Hematopoietic multipotent progenitor cell treated with erythropoietin and hydrocortisone succinate and interleukin-3 and kit ligand, for 4 days (in vitro differentiated cells): ENCODE results near the gene GLI3.

ENCODE experiments used
- DNase-seq: peaks from one replicate; pipeline ENCODE4 v3.0.0-alpha.2; 2015

GLI3 gene

GRCh38 chr7:42099470-42100155 lies 137.4 kb downstream of the GLI3 start:
- no peak for DNase-seq

DNA sequence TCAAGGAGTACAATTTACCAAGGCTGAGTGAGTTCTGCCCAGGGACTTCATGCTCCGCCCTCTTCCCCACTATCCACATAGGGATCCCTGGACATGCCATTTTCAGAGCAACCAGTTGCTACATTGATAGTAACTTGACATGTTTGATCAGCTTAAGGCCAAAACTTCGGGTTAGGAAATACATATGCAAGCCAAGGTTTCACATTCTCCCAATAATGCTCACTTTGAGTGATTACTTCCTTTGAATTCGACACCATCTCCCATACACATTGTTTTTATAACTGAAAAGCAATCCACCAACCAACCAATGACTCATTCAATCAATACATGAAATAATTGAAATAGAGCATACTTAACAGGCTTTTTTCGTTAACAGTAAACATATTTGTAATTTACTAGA lies 137.9 kb downstream of the GLI3 start:
- DNase-seq: no peak

GRCh38 chr7:42097752-42098151 lies 139.3 kb downstream of the GLI3 start:
- DNase-seq: peak; percentile 29

- DNase-seq: no peak
These were observed 140.1 kb downstream of the GLI3 start for GRCh38 chr7:42096681-42097561.

DNA sequence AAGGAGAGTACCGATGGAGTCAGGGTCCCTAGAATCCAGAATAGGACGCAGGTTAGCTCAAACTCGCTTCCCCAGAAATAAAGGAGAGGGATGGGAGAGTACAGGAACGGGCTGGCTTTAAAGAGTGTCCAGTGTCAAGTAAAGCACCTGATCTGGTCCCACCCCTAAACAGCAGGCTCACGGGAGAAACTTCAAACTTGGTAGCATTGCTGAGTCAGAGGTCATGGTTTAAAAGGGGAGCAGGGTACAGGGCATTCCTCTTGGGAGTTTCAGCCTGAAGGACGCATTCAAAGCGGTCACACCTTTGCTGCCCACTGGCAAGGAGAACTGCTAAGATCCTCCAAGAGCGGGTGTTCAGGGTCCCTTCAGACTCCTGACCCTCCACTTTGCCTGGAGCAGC lies 140.7 kb downstream of the GLI3 start:
- DNase-seq: no peak

DNA sequence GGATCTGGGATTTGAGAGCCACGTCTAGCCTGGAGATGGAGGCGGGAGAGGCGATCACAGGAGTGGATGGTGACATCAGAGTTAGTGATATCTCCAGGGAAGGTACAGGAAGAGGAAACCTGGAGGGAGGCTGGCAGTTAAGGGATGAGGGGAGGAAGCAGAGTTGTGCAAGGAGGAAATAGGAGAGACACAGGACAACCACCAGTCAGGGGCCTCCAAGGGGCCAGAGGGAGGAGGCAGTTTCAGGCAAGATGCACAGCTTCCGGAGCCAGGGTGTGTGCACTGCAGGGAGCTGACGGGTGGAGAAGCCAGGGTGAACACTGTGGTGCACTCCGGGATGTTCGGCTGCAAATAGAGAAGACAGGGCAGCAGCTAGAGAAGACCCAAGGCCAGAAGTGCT lies 141.2 kb downstream of the GLI3 start:
- DNase-seq: no peak

- no peak for DNase-seq
These were observed 143.6 kb downstream of the GLI3 start for GRCh38 chr7:42093349-42093905.

DNA sequence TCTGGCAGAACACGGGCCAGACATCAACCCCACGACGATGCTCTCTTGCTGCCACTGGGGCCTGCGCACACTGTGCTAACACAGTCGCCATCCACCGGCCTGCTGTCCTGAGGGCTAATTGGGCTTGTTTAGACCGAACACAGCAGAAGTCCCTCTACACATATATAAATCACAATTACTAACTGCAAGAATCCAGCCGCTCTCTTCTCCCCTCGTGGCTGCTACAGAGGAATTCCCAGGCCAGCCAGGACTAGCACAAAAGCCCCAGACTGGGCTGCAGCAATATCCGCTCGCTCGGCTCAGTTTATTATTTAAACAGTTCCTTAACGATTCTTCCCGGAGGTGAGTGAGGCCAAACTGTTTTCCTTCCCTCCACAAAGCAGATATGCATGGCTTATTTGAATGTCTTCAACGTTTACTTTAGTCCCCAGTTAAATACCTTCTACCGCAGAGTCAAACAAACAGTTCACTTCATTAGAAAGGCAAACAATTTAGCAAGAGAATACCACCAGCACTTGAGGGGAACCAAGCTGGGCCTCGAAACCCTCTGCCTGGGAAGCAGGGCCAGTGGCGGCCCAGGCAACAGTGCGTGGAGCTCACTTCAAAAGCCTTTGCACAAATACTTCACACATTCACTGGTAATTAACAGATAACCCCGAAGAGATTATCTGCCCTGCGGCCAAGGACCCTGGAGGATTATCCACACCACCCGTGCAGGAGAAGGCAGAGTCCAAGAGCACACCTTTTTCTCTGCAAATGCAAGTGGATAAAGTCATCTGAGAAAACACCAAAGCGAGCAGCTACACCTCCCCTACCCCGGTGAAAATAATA lies 145.3 kb downstream of the GLI3 start:
- no peak for DNase-seq

DNA sequence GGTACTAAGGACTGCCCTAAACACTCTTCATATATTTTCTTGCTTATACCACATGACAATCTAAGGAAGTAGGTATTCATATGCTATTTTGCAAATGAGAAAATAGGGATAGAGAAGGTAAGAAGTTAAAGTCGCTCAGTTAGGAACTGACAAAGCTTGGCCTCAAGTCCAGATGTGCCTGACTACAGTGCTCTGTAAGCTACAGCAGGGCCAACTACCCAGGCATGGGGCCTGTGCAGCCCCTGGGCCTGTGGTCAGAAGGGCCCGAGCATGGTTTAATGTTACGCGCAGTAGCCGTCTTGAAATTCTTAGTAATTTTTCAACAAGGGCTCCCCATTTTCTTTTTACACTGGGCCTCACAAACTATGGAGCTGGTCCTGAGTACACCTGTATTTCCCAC lies 146.2 kb downstream of the GLI3 start:
- DNase-seq: no peak

DNA sequence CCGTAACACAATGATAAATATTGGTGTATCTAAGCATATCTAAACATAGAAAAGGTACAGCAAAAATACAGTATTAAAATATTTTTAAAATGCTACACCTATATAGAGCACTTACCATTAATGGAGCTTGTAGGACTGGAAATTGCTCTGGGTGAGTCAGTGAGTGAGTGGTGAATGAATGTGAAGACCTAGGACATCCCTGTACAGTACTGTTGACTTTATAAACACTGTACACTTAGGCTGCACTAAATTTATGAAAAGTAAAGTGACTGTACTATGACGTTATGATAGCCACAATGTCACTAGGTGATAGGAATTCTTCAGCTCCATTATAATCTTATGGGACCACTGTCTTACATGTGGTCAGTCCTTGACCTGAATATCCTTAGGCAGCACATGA lies 147.0 kb downstream of the GLI3 start:
- DNase-seq: no peak

DNA sequence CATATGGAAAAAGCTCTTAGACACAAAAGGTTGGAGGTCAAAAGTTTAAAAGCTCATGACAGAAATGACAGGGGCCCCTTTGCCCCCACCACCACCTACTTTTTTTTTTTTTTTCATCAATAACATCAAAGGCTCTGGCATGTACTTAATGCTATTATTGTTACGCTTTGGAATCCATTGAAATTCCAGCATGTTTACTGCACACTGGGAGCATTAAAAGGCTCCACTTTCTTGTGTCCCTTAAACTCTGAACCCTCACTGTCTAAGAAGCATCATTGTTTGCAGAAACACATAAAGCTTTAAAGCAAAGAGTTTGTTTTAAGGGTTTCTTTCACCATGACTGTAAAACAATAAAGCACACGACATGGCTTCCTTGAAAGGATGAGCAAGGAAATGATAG lies 149.4 kb downstream of the GLI3 start:
- no peak for DNase-seq

- no peak for DNase-seq
These were observed 151.5 kb downstream of the GLI3 start for GRCh38 chr7:42085531-42085930.

- DNase-seq: no peak
These were observed 152.7 kb downstream of the GLI3 start for GRCh38 chr7:42084263-42084662.

- DNase-seq: no peak
These were observed 153.7 kb downstream of the GLI3 start for GRCh38 chr7:42083284-42083683.

GRCh38 chr7:42082144-42082543 lies 154.9 kb downstream of the GLI3 start:
- DNase-seq: no peak

GRCh38 chr7:42081671-42082070 lies 155.3 kb downstream of the GLI3 start:
- DNase-seq: no peak

GRCh38 chr7:42080841-42081586 lies 156.0 kb downstream of the GLI3 start:
- peak; percentile 58 for DNase-seq

DNA sequence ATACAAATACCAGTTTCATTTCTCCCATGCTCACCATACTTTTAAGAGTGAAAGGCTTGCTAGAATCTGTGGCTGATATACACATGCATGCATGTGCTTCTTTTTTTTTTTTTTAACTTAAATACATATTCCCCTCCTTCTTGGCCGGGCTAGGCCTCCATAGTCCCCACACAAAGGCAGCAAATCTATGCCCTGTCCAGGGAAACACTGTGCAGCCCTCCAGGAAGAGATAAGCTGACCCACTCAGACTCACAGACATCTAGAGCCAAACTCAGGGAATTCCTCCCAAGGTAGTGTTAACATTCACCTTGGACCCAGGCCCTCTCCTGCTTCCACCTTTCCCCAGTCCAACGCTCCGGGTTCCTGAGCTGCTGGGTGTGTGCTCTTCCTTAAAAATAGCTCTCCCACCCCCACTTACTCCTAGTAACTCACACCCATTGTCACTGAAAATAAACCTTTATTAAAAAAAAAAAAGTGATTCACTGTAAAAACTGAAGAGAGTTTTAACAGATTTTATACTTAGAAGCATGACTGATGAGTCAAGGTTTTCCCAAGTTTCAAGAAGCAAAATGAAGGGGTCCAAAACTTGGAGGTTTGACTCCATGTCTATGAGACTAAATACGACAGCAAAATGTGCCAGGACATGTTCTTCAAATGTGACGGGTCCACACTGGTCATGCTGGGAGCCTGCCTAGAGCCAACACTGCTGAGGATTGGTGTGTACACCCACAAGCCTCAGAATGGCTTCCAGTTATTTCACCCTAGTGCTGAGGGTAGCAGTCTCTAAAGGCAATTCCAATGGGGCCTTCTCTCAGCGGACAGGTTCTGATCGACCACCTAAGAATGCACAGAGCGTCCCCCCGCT lies 159.5 kb downstream of the GLI3 start:
- DNase-seq: no peak

DNA sequence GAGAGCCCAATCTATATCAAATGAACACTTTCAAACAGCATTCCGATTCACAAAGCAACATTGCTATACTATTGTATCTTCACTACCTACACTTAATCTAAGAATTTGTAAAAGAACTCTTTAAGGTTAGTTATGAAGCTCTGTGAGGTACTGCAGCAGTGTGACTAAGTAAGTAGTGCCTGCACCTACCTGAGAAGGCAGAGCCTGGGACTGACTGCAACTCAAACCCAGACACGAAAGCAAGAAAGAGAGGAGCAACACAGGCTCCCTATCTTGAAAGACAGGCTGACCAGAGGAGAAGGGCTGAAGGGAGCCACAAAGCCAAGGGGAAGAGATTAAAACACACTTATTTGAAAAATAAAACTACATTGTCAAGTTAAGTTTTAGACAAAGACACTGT lies 160.1 kb downstream of the GLI3 start:
- no peak for DNase-seq

DNA sequence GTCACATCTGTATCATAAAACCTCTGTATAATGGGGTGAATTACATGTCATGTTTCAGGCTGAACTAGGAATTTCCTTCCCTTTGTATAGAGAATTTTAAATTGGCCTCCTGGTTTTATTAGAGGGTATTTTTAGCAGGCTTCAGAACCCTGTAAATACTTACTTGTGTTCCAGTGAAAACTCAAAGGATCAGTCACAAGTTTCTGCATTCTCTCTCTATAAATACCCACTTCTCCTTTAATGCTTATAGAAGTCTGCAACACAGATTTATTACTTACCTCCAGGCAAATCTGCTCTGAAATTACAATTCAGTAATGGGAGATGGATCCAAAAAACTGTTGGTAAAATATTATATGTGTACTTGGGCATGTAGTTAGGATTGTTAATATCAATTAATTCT lies 161.6 kb downstream of the GLI3 start:
- no peak for DNase-seq

DNA sequence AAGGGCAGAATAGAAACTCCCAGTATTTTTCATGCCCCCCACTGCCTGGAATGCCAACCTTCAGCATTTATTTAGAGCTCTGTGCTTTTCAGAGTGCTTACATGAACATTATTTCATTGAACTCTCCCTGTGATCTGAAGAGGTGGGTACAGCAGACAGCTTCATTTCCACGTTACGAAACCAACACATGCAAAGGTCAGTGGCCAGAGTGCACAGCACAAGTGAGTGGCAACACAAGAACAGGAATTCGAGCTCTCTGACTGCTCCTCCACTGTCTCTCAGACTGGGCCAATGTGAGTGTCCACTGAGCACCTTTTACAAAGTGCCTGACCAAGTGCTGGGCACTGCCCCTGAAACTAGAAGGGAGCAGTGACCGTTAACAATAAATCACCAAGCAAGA lies 162.9 kb downstream of the GLI3 start:
- no peak for DNase-seq
